Measurements from ENCODE around the gene DIAPH3.

The DIAPH3 gene

GRCh38 chr13:60158321-60158801, 5.4 kb downstream of the DIAPH3 start:
- no peak overlapping the region for H3K4me2 ChIP-seq (ENCODE audit: low read length)
- H3K4me3 ChIP-seq (ENCODE audit: low read length) = no peak overlapping the region
- peaks cover 23% of the 10 kb centered on the region for H4K20me1 ChIP-seq (ENCODE audit: insufficient read depth, low read length)
- H3K9me3 ChIP-seq (ENCODE audit: insufficient read depth, low read length) = no peaks in the 10 kb centered on the region
- no peak overlapping the region for H3K27ac ChIP-seq (ENCODE audit: low read length)
- H3K4me1 ChIP-seq (ENCODE audit: low read length) = peaks cover 8% of the 10 kb centered on the region
- H3K79me2 ChIP-seq (ENCODE audit: low read length) = peaks cover 94% of the 10 kb centered on the region
- H3K36me3 ChIP-seq (replicated peaks; ENCODE audit: low read depth, low read length) = peaks cover 29% of the 10 kb centered on the region
- H2AFZ ChIP-seq (ENCODE audit: low read depth, low read length) = no peak overlapping the region
- TF ChIP-seq CTCF (IDR thresholded peaks at IDR 0.05; ENCODE audit: low read depth, low read length) (no peak), EZH2phosphoT487 (IDR thresholded peaks at IDR 0.05; ENCODE audit: low read depth) (no peak)
- no peaks in the 10 kb centered on the region for H3K27me3 ChIP-seq (ENCODE audit: low read depth, low read length)
- no peak overlapping the region for H3K9ac ChIP-seq (ENCODE audit: low read length)

GRCh38 chr13:60155978-60156377, 7.8 kb downstream of the DIAPH3 start:
- no peak overlapping the region for H3K4me2 ChIP-seq (ENCODE audit: low read length)
- H3K27me3 ChIP-seq (ENCODE audit: low read depth, low read length) = no peaks in the 10 kb centered on the region
- 0 out of 2 replicates have a peak, but pooled peaks cover 2% of the 10 kb centered on the region for H3K4me1 ChIP-seq (ENCODE audit: low read length)
- peaks cover 91% of the 10 kb centered on the region for H3K79me2 ChIP-seq (ENCODE audit: low read length)
- H3K9ac ChIP-seq (ENCODE audit: low read length) = no peak overlapping the region
- no peak overlapping the region for H2AFZ ChIP-seq (ENCODE audit: low read depth, low read length)
- peaks cover 14% of the 10 kb centered on the region for H3K36me3 ChIP-seq (replicated peaks; ENCODE audit: low read depth, low read length)
- H3K27ac ChIP-seq (ENCODE audit: low read length) = no peak overlapping the region
- TF ChIP-seq EZH2phosphoT487 (IDR thresholded peaks at IDR 0.05; ENCODE audit: low read depth) (no peak), CTCF (IDR thresholded peaks at IDR 0.05; ENCODE audit: low read depth, low read length) (no peak)
- H4K20me1 ChIP-seq (ENCODE audit: insufficient read depth, low read length) = peaks cover 26% of the 10 kb centered on the region
- H3K9me3 ChIP-seq (ENCODE audit: insufficient read depth, low read length) = no peaks in the 10 kb centered on the region
- H3K4me3 ChIP-seq (ENCODE audit: low read length) = no peak overlapping the region

- peaks cover 39% of the 10 kb centered on the region for H4K20me1 ChIP-seq (ENCODE audit: insufficient read depth, low read length)
- H3K79me2 ChIP-seq (ENCODE audit: low read length) = peaks cover 87% of the 10 kb centered on the region
- H3K36me3 ChIP-seq (replicated peaks; ENCODE audit: low read depth, low read length) = peaks cover 2% of the 10 kb centered on the region
- H3K4me1 ChIP-seq (ENCODE audit: low read length) = no peaks in the 10 kb centered on the region
- no peak overlapping the region for H2AFZ ChIP-seq (ENCODE audit: low read depth, low read length)
- H3K27me3 ChIP-seq (ENCODE audit: low read depth, low read length) = no peaks in the 10 kb centered on the region
- no peaks in the 10 kb centered on the region for H3K9me3 ChIP-seq (ENCODE audit: insufficient read depth, low read length)
- no peak overlapping the region for H3K27ac ChIP-seq (ENCODE audit: low read length)
- no peak overlapping the region for H3K9ac ChIP-seq (ENCODE audit: low read length)
- H3K4me3 ChIP-seq (ENCODE audit: low read length) = no peak overlapping the region
- no peak overlapping the region for H3K4me2 ChIP-seq (ENCODE audit: low read length)
- TF ChIP-seq EZH2phosphoT487 (IDR thresholded peaks at IDR 0.05; ENCODE audit: low read depth) (no peak), CTCF (IDR thresholded peaks at IDR 0.05; ENCODE audit: low read depth, low read length) (no peak)
Measured at GRCh38 chr13:60152904-60153303, 10.8 kb downstream of the DIAPH3 start.

GRCh38 chr13:60152114-60152513, 11.6 kb downstream of the DIAPH3 start:
- no peak overlapping the region for H3K4me2 ChIP-seq (ENCODE audit: low read length)
- no peaks in the 10 kb centered on the region for H3K27me3 ChIP-seq (ENCODE audit: low read depth, low read length)
- H4K20me1 ChIP-seq (ENCODE audit: insufficient read depth, low read length) = peaks cover 46% of the 10 kb centered on the region
- peaks cover 87% of the 10 kb centered on the region for H3K79me2 ChIP-seq (ENCODE audit: low read length)
- H2AFZ ChIP-seq (ENCODE audit: low read depth, low read length) = no peak overlapping the region
- H3K4me1 ChIP-seq (ENCODE audit: low read length) = no peaks in the 10 kb centered on the region
- no peaks in the 10 kb centered on the region for H3K9me3 ChIP-seq (ENCODE audit: insufficient read depth, low read length)
- TF ChIP-seq CTCF (IDR thresholded peaks at IDR 0.05; ENCODE audit: low read depth, low read length) (no peak), EZH2phosphoT487 (IDR thresholded peaks at IDR 0.05; ENCODE audit: low read depth) (no peak)
- H3K27ac ChIP-seq (ENCODE audit: low read length) = no peak overlapping the region
- H3K36me3 ChIP-seq (replicated peaks; ENCODE audit: low read depth, low read length) = peaks cover 2% of the 10 kb centered on the region
- H3K9ac ChIP-seq (ENCODE audit: low read length) = no peak overlapping the region
- H3K4me3 ChIP-seq (ENCODE audit: low read length) = no peak overlapping the region

Data from OCI-LY3 (cell line).